Fibroblast of gingiva (primary cell): ENCODE measurements around the gene IL31RA.
A peak's percentile ranks its signal among the peaks of the same experiment; 100 is the strongest.
"Not testable (repeated sequence)": the region's sequence is repeated elsewhere in the genome, so short reads cannot be mapped to it uniquely, and the experiment has no call there.

Experiments
- DNase-seq: peaks from one replicate; pipeline ENCODE4 v3.0.0-alpha.2; 2011; ENCODE audit warnings: low read depth

Gene IL31RA

DNA sequence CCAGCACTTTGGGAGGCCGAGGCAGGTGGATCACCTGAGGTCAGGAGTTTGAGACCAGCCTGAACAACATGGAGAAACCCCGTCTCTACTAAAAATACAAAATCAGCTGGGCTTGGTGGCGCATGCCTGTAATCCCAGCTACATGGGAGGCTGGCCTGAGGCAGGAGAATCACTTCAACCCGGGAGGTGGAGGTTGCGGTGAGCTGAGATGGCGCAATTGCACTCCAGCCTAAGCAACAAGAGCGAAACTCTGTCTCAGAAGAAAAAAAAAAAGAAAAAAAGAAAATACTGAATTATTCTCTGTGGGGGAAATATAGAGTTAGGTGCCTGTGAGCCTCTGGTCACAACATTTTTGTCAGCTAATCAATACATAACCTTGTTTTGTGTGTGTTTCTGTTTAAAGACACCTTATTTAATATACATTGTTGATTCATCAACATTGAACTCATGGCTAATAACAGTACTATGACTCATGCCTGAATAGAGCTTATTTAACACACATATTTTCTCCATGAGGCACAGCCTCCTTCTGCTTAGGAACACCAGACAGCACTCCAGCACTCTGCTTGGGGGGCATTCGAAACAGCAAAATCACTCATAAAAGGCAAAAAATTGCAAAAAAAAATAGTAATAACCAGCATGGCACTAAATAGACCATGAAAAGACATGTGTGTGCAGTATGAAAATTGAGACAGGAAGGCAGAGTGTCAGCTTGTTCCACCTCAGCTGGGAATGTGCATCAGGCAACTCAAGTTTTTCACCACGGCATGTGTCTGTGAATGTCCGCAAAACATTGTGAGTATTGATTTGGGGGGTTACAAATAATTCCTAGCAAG lies at the start of gene IL31RA:
IL31RA (plus strand) TSS at position 519 of the 836 bp plus-strand sequence; CDS start at position 733, 214 bp downstream.
- peak; percentile 62 for DNase-seq

DNA sequence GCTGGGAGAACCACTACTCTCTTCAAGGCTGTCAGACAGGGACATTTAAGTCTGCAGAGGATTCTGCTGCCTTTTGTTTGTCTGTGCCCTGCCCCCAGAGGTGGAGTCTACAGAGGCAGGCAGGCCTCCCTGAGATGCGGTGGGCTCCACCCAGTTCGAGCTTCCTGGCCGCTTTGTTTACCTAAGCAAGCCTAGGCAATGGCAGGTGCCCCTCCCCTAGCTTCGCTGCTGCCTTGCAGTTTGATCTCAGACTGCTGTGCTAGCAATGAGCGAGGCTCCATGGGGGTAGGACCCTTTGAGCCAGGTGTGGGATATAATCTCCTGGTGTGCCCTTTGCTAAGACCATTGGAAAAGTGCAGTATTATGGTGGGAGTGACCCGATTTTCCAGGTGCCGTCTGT lies 42.3 kb upstream of the IL31RA start:
- not testable (repeated sequence) for DNase-seq

DNA sequence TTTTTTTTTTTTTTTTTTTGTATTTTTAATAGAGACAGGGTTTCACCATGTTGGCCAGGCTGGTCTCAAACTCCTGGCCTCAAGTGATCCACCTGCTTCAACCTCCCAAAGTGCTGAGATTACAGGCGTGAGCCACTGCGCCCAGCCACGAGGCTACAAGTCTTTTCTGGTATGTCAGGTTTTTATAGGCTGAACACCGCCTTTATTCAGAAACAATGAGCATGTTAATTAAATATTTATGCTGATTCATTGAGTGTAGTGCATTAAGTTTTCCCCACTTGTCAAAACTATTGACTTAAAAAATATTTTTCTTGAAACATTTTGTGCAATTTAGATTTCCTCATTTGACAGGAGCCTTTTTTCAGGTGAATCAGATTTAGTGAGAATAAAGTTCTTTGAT lies 35.2 kb upstream of the IL31RA start:
- DNase-seq, result not testable (repeated sequence)

DNA sequence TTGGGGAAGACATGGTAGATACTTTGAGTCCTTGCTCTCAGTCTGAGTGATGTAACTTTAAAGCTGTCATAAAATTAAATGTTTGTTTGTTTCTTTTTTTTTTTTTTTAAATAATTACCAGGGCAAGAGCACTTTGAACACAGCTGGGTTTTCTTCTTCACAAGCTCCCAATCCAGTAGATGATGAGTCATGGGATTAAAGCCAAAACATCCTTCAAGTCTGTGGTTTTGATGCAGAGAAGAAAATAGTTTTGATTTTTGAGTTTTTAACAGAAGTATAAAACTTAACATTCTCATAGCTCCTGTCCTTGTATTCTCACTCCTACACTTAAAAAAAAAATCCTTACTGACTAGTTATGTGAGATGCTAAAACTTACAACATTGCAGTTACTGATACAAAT lies 34.8 kb upstream of the IL31RA start:
- DNase-seq, result peak; percentile 76

DNA sequence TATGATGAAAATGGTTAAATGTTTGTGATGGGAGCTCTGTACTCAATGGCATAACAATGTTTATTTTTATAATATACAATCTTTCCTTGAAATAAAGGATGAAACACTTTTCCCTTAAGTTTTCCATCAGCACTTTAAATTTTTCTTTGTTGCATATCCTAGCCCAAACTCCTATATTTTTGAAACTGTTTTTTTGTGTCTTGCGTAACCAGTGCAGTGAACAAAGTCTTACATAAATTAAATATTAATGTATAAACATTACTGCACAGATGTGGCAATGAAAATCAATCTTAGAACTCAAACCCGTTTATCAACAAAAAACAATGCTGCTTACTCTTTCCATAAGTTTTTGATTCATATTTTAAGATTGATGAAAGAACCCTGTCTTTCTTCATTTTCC lies 34.1 kb upstream of the IL31RA start:
- peak; percentile 12 for DNase-seq

DNA sequence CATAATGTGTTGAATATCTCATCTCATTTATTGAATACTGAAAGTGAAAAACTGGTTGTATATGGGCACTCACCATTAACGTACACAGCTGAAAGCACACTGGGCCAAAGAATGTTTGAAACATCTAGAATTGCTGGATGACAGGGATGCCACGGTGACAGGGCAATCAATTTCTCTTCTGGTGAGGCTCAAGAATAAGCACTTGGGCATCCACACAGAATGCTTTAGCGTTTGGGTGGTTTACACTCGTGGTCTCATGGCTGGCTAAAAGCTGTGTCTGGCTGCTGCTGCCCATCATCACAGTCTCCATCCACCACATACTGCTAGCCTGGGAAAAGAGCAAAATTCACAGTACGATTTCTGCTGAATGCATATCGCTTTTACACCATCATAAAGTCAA lies 30.7 kb upstream of the IL31RA start:
- no peak for DNase-seq

DNA sequence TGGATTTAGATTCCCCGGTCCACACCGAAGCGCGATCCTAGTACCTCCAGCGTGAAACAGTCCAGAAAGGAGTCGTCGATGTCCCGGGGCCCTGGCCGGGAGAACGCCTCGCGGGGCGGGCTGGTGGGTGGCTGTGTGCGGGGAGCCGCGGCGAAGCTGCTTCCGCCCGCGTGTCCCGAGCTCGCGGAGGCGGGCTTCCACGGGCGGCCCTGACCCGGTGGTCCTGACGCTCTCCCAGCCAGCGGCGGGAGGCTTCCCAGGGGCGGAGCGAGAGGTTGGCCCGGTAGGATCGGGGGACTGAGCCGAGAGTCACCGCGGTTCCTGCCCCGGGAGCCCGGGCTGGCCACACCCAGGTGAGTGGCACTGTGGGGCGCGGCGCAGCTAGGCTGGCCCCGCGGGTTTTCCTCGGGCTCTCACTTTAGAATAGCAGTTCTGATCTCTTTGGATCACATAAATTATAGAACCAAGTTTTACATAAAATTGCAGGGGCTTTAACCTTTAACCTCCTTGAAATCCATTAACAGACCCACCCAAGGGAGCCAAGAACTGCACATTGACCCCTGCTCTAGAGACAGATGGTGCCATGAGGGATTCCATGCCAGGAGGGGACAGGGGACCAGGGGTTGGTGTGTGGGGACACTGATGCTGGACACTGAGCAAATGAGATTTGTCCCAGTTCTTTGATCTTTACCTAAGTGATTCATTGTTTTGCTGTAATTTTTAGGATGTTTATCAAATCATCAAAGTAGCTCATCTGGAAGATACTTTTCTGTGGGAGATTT lies 29.2 kb upstream of the IL31RA start:
- no peak for DNase-seq

DNA sequence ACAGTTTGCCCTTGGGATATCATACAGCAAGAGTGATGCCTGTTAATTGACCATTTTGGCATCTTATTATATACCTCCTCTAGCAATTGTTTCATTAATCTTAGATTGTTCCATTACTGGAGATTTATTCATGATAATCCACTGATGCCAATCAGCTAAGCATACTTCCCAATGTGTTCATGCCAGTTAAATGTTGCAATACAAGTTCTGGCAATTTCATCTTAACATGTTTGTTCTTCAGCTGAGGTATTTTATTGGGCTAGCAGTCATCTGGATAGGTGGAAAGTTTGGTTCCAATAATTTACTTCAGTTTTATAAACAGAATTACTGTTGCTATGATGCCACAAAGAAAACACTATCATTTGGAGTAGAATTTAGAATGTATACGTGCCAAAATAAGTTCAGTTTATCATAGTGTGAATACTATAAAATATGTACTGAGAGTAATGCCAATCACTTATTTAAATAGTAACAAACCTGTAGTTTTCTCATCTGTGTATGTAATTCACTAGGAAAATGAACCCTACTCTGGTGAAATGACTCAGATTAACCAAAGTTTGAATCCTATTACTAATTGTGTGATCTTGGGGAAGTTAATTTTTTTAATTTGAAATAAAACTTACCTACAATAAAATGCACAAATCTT lies 27.9 kb upstream of the IL31RA start:
- DNase-seq, result peak; percentile 8

DNA sequence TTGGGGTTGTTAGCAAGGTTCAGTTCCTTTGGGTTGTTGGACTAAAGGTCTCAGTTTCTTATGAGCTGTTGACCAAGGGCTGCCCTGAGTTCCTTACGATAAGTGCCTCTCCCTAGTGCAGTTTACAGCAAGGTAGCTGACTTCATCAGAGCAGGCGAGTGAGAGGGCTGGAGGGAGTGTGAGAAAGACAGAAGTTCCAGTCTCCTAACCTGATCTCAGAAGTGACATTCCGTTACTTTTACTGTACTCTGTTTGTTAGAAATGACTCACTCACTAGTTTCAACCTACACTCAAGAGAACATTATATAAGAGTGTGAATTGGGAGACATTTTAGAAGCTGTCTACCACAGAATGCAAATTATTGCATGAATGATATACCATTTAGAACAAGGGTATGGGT lies 21.2 kb upstream of the IL31RA start:
- no peak for DNase-seq

DNA sequence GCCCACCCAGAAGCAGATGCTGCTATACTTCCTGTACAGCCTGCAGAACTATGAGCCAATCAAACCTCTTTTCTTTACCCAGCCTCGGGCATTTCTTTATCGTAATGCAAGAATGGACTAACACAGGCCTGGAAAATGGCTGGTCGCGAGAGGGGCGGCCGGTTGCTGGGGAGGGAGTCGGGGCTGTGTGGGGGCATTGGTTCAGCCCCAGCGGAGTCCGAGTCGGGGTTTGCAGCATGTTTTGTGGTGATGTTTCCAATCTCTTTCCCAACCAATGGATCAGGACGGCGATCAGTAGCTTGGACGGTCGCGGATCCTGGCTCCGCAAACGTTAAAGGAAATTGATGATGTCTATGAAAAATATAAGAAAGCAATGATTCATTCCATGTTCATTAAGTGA lies 18.7 kb upstream of the IL31RA start:
- DNase-seq, result no peak

DNA sequence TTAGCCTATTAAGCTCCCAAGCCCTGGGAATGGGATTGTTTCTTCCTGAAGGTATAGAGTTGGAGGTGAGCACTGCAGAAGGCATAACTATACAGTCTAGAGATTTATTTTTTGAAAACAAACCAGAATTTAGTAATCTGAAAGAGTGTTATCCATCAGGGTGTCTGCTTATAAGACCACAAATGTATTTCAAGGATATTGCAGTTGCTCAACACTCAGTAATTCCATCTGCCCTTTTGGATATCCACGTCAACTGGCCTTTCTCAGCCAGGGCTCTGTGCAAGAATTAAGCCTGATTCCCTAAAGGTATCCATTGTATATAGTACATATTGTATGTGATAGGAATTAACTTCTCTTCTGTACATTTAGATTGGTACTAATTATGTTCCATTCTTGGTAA lies 15.0 kb upstream of the IL31RA start:
- peak; percentile 6 for DNase-seq

DNA sequence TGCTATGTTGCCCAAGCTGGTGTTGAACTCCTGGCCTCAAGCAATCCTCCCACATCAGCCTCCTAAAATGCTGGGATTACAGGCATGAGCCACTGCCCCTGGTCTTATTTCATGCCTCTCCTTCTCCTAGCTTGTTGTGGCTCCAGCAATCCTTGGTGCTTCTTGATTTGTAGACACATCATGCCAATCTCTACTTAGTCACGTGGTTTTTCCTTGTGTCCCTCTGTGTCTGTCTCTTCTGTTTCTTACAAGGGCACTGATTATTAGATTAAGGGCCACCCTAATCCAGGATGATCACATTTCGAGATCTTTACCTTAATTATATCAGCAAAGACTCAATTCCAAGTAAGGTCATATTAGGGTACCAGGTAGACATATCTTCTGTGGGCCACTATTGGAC lies 9.2 kb upstream of the IL31RA start:
- no peak for DNase-seq

DNA sequence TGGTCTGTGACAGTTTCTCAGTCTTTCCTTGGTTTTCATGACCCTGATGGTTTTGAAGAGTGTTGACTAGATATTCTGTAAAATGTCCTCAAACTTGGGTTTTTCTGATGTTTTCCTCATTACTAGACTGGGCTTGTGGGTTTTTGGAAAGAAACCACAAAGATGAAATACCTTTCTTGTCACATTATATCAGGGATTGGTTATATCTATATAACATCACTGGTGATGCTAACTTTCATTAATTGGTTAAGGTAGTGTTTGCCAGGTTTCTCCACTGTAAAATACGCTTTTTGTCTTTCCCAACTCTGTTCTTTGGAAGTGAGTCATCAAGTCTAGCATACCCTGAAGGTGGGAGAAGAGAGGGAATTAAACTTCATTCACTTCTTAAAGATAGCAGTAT lies 3.3 kb upstream of the IL31RA start:
- DNase-seq, result no peak

DNA sequence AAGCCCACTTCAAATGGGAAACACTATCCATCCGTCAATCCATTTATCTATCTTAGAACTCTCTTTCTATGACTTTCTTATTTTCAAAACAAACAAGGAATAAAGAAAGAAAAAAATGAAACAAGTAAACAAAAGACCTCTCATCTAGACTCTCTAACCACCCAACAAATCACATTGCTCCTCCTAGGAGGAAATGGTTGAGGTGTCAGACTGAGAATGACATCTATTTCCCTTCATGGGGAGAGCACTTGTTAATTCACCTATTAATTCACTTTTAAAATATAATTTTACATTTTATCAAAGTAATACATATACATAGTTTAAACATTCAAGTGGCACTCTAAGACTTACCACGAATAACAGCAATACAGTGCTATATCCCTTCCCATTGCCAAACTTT lies 2.4 kb upstream of the IL31RA start:
- no peak for DNase-seq

DNA sequence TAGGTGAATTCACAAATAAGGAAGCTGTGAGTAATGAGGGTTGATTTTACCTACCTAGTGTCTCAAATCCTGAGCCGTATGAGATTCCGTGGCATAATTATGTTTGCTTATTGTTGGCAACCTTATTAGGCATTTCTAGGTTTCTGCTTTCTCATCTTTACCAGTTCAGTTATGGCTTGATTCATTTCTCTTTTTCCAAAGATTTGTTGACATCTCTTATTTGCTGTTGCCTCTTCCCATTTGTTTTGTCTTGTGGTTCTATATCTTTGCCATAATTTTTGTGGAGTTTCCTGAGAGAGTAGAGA lies 470 bp downstream of the IL31RA start:
- DNase-seq, result no peak

DNA sequence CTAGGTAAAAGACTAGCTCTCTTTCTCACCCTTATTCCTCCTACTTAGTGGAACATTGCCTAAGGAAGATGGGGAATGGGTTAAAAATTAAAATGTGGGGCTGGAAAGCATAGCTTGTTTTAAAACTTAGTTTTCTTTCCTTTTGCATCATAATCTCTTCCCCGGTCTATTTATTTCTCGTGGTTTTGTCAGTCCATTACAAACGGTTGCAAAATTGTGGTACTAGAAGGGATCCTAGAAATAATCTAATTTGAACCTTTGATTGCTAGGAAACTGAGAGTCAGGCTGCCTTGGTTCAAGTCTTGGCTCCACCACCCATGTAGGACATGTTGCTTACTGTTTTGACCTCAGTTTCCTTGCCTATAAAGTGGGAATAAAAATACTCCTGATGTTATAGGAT lies 1.3 kb downstream of the IL31RA start:
- no peak for DNase-seq

DNA sequence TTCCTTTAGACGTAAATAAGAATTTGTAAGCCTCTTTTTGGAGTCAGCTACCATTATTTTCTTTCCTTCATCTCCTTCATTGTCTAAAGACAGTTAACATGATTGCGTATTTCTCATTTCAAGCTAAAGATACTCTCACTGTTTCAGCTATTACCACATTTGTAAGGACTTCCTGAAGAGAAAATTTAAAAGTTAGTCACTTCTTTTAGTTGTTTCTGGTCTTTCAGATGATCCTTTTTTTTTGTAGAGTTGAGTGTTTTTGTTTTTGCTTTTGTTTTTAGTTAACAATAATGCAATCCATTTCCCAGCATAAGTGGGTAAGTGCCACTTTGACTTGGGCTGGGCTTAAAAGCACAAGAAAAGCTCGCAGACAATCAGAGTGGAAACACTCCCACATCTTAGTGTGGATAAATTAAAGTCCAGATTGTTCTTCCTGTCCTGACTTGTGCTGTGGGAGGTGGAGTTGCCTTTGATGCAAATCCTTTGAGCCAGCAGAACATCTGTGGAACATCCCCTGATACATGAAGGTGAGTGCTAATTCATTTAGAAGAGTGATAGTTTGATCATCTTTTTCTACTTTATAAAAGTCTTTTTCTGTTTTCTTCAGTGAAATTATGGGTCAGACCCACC lies 2.0 kb downstream of the IL31RA start:
- DNase-seq, result no peak

DNA sequence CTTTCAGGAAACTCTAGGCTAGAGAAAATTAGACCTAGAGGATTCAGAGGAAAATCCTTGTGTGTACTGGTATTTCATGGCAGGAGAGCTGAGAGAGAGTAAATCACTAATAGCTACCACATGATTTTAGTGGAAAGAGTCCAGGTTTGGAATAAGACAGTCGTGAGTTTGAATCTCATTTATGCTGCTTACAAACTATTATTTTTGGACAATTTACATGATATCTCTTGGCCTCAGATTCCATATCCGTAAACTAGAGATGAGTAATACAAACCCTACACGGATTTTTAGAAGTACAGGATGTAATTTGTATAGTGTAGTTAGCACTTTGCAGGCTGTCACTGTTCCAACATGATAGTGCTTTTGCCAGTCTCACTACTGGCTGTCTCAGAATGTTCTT lies 2.7 kb downstream of the IL31RA start:
- peak; percentile 51 for DNase-seq

DNA sequence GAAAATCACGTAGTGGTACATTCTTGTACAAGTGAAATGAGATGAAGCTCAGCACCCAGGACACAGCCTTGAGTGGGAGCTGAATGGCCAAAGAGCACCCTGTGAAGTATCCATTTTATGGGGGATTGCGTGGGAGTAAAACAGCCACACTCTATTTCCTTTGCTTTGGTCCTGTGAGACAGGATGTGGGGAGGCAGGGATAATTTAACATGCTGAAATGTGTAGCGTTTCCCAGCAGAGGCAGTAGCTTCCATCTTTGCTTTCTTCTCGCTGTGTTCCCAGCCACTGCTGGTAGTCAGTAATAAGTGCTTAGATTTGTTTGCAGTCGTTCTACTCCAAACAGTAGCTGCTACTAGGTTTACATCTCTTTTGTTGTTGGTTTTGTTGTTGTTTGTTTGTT lies 4.4 kb downstream of the IL31RA start:
- no peak for DNase-seq

DNA sequence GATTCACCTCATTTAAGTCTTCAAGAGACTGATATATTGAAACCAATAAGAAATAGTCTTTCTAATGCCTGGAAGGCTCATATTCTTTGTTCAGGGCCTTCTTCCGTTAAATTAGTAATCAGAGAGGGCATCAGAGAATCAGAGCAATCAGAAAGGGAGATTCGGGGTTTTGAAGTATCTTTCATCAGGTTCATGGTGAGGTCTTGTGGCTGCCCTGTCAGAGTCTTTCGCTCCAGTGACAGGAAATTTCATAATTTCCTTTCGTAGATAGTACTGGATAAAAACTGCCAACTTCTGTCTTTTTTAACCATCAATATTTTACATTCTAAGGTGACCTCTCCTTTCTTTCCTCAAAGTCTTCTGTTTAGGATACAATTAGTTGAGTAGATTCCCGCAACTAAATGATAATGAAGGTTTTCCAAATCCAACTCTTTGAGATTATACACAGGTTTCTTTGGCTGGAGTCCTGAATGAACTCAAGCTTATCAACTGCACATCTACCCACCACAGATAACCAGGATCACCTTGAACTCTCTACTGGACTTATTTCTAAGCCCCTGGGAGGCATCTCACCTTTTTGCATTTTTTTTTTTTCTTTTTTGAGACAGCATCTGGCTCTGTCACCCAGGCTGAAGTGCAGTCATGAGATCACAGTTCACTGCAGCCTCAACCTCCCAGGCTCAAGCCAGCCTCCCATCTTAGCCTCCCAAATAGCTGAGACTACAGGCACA lies 5.5 kb downstream of the IL31RA start:
- no peak for DNase-seq

DNA sequence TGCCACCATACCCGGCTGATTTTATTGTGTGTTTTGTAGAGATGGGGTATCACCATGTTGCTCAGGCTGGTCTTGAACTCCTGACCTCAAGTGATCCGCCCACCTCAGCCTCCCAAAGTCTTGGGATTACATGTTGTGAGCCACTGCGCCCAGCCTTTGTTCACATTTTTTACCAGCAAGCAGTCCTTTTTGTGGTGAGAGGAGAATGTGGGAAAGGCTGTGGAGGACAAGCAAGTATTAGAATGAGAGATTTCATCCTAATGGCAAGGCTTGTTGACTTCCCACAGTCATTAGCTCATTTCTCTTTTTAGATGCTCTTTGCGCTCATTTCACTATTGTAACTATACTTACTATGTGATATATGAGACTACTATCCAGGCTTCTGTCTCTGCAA lies 6.1 kb downstream of the IL31RA start:
- DNase-seq, result no peak

DNA sequence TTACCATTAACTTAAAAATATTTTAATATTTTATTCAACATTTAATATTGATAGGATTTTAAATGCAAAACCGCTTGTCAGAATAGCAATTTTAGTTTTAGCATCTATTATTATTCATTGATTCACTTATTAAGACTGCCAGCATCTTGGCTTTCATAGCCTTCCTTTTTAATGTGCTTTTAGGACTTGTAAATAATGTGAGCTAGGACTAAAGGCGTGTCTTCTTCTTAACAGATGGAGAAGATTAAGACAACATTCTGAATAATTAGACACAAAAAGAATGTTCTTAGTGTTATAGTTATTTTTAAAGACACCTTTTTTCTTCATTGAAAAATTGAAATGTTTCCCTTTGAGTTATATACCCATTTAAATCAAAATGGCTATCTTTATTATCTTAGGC lies 6.9 kb downstream of the IL31RA start:
- no peak for DNase-seq
